Breast epithelium (tissue), 4 donors: ENCODE data around the gene NPAP1. TPM values are rescaled to one million over a fixed set of nuclear protein-coding genes. Genes with fewer than 3 reads are reported as not detected.
"Not testable (repeated sequence)": the region's sequence is repeated elsewhere in the genome, so short reads cannot be mapped to it uniquely, and the experiment has no call there.

Experiments used
- DNase-seq, 2 donors: peaks; one replicate each; pipeline ENCODE4 v3.0.0-alpha.2; 2019; ENCODE audit warnings: low spot score in 2 of 2
- H3K27ac ChIP-seq, 2 donors: fragments of 200-600 bp; sonication (generic) in 1 of 2; one replicate each; pipeline ENCODE4 v1.5.1; 2016 to 2019; ENCODE audit warnings: mild to moderate bottlenecking in 1 of 2
- H3K27me3 ChIP-seq, 2 donors: fragments of 200-600 bp; sonication (generic) in 1 of 2; one replicate each; pipeline versions ENCODE4 v1.5.1 to v1.6.0; 2017 to 2019; ENCODE audit warnings: control low read depth in 1 of 2, mild to moderate bottlenecking in 1 of 2
- H3K36me3 ChIP-seq: fragments of 200-600 bp; one replicate; pipeline ENCODE4 v1.5.1; 2019
- H3K4me1 ChIP-seq, 2 donors: fragments of 200-600 bp; sonication (generic); one replicate each; pipeline ENCODE4 v1.5.1; 2016 to 2019; ENCODE audit warnings: control low read depth in 1 of 2
- H3K4me3 ChIP-seq, 3 donors: fragments of 200-600 bp; sonication (generic); 1 replicate in 2 of 3; 2 replicates in 1 of 3; pipeline ENCODE4 v1.5.1; 2016 to 2019; ENCODE audit warnings: mild to moderate bottlenecking in 3 of 3, moderate library complexity in 2 of 3
- H3K9me3 ChIP-seq, 2 donors: fragments of 200-600 bp; sonication (generic) in 1 of 2; one replicate each; pipeline ENCODE4 v1.5.1; 2016 to 2019; ENCODE audit warnings: control low read depth in 1 of 2
- CTCF ChIP-seq, 3 donors: fragments of 450-650 bp; IDR thresholded peaks; one replicate each; pipeline ENCODE4 v1.5.1; 2016 to 2017; ENCODE audit warnings: antibody characterized with exemption in 3 of 3, mild to moderate bottlenecking in 3 of 3, moderate library complexity in 3 of 3
- POLR2A ChIP-seq: fragments of 450-650 bp; IDR thresholded peaks from one replicate; pipeline ENCODE4 v1.6.1; 2016; ENCODE audit warnings: antibody characterized with exemption, mild to moderate bottlenecking, moderate library complexity
- POLR2AphosphoS5 ChIP-seq, 3 donors: sonication (generic); formaldehyde crosslinking; IDR thresholded peaks; one replicate each; pipeline ENCODE4 v1.6.1; 2017; ENCODE audit warnings: antibody characterized with exemption in 3 of 3
- intact Hi-C: fragments of 100-400 bp; cut with DNase I; formaldehyde crosslinking; loops from one replicate; pipeline ENCODE4 v1.15.1; 2023; ENCODE audit warnings: low total_unique reads
- total RNA-seq, 3 donors: library from RNA; depleted of rRNA; stranded (reverse); fragments of >200 nt; gene quantifications; one replicate each; pipeline ENCODE4 v1.1.0, GENCODE V29; 2016

Gene NPAP1, protein sequence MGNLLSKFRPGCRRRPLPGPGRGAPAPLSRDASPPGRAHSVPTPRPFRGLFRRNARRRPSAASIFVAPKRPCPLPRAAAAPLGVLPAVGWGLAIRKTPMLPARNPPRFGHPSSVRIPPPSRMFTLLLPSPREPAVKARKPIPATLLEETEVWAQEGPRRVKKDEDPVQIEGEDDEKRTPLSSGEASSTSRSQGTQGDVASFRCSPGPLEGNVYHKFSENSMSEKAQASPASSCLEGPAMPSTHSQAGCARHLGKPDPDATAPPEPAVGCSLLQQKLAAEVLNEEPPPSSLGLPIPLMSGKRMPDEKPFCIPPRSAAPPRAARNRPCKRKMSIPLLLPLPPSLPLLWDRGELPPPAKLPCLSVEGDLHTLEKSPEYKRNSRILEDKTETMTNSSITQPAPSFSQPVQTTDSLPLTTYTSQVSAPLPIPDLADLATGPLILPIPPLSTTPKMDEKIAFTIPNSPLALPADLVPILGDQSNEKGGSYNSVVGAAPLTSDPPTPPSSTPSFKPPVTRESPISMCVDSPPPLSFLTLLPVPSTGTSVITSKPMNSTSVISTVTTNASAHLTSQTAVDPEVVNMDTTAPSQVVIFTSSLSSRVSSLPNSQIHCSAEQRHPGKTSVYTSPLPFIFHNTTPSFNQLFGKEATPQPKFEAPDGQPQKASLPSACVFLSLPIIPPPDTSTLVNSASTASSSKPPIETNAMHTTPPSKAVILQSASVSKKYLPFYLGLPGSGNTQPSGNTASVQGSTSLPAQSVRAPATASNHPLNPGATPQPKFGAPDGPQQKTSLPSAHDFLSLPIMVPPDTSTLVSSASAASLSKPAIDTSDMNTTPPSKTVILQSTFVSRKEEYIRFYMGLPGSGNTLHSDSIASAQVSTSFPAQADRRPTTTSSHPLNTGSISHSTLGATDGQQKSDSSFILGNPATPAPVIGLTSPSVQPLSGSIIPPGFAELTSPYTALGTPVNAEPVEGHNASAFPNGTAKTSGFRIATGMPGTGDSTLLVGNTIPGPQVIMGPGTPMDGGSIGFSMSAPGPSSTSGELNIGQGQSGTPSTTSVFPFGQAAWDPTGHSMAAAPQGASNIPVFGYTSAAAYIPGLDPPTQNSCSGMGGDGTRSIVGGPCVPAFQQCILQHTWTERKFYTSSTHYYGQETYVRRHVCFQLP
- total RNA-seq = not detected

DNA sequence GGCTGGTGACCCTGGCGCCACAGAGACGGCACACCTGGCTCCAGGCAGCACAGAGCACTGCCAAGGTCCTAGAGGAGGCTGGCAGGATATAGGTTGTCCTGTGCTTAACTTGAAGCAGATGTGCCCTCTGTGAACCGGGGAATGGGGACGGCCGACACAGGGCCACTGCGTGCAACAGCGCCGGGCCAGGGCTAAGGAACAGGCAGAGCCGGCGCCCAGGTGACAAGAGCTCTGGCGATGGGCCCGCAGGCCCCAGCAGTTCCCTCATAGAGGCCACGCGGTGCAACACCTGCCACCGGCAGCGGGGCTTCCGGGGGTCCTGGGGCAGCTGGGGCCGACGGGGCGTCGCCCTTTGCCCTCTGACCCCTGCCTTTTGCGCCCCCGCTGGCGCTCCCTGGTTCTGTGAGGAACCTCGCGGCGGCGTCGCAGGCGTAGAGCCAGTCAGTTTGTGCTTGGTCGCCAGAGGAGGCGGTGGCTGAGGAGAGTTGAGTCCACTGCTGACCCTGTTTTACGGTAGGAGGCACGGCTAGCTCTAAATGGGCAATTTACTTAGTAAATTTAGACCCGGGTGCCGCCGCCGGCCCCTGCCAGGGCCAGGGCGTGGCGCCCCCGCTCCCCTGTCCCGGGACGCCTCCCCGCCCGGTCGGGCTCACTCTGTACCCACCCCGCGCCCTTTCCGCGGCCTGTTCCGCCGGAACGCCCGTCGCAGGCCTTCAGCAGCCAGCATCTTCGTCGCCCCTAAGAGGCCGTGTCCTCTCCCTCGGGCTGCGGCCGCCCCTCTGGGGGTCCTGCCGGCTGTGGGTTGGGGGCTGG lies at the start of gene NPAP1:
NPAP1 (plus strand) TSS at position 444 of the 813 bp plus-strand sequence; CDS start at position 537, 93 bp downstream.
- Histone ChIP-seq H3K36me3 (no peaks in the 10 kb centered on the region), H3K27me3 (no peaks in the 10 kb centered on the region), H3K27ac (no peak within 1 kb of the TSS), H3K9me3 (peaks cover 13 to 30% of the 10 kb centered on the region in 2 donors), H3K4me1 (no peaks in the 10 kb centered on the region), H3K4me3 (no peak within 1 kb of the TSS)
- intact Hi-C loops = loop anchor here (2.0 kb wide), 1 partner anchor 65 kb away; no protein-coding TSS in a partner anchor
- TF ChIP-seq CTCF (IDR thresholded peaks at IDR 0.05) = no peak
- no peak for TF ChIP-seq POLR2A
- no peak for TF ChIP-seq POLR2AphosphoS5 (IDR thresholded peaks at IDR 0.05)
- DNase-seq = no peak

DNA sequence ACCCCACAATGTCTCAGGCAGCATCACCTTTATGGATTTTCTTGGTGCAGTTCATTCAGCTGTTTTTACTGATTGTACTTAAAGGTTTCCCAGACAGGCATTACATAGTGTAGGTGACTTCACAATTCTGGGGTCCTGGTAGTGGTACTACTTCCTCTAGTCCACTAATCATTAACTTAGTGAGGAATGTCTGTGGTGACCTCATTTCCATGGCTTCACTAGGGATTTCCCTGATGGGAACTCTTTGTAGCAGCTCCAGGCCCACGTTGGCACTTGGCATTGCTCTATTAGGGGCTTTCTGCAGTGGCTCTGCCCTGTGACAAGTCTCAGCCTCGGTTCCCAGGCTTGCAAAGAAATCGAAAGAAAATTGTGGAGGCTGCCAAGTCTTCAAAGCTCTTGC lies 48.1 kb upstream of the NPAP1 start:
- Histone ChIP-seq H3K27me3 (no peaks in the 10 kb centered on the region), H3K4me1 (no peaks in the 10 kb centered on the region), H3K9me3 (peaks cover 0 to 18% of the 10 kb centered on the region in 2 donors), H3K4me3 (no peak overlapping the region), H3K27ac (no peak overlapping the region), H3K36me3 (no peaks in the 10 kb centered on the region)
- TF ChIP-seq POLR2A (no peak), POLR2AphosphoS5 (IDR thresholded peaks at IDR 0.05) (no peak), CTCF (IDR thresholded peaks at IDR 0.05) (no peak)
- intact Hi-C loops = no loop called here
- no peak for DNase-seq

GRCh38 chr15:24633082-24633481 lies 42.5 kb upstream of the NPAP1 start:
- TF ChIP-seq POLR2AphosphoS5 (IDR thresholded peaks at IDR 0.05) = no peak
- TF ChIP-seq CTCF (IDR thresholded peaks at IDR 0.05) = no peak
- intact Hi-C loops = no loop called here
- H3K36me3 ChIP-seq = no peaks in the 10 kb centered on the region
- DNase-seq = no peak
- no peaks in the 10 kb centered on the region for H3K4me1 ChIP-seq
- H3K27me3 ChIP-seq = no peaks in the 10 kb centered on the region
- H3K4me3 ChIP-seq = no peak overlapping the region
- no peak overlapping the region for H3K27ac ChIP-seq
- peaks cover 10 to 32% of the 10 kb centered on the region in 2 donors for H3K9me3 ChIP-seq

DNA sequence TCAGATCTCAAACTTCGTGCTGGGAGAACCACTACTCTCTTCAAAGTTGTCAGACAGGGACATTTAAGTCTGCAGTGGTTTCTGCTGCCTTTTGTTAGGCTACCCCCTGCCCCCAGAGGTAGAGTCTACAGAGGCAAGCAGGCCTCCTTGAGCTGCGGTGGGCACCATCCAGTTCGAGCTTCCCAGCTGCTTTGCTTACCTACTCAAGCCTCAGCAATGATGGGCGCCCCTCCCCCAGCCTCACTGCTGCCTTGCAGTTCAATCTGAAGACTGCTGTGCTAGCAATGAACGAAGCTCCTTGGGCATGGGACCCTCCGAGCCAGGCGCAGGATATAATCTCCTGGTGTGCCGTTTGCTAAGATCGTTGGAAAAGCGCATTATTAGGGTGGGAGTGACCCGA lies 36.2 kb upstream of the NPAP1 start:
- H3K9me3 ChIP-seq, H3K36me3 ChIP-seq, H3K4me3 ChIP-seq, H3K27ac ChIP-seq, H3K4me1 ChIP-seq, H3K27me3 ChIP-seq, intact Hi-C loops, DNase-seq: not testable (repeated sequence)

DNA sequence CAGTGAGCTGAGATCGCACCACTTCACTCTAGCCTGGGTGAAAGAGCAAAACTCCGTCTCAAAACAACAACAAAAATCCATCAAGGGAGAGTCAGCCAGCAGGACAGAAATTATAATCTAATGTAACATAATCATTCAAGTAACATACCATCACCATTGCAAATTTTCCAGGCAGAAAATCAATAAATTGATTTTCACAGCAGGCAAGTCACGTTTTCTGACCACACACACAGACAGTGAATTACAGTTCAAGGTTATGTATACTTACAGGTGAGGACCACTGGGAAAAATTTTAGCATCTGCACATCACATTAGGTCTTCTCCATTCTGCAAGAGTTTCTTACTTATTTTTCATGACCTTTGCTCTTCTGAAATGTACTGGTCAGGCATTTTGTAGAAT lies 29.9 kb upstream of the NPAP1 start:
- Histone ChIP-seq H3K9me3 (no peaks in the 10 kb centered on the region), H3K36me3 (no peaks in the 10 kb centered on the region), H3K27ac (no peak overlapping the region), H3K4me3 (no peak overlapping the region), H3K4me1 (no peaks in the 10 kb centered on the region), H3K27me3 (no peaks in the 10 kb centered on the region)
- TF ChIP-seq CTCF (IDR thresholded peaks at IDR 0.05) (no peak), POLR2AphosphoS5 (IDR thresholded peaks at IDR 0.05) (no peak), POLR2A (no peak)
- intact Hi-C loops = no loop called here
- DNase-seq = no peak
